ENCODE data around the gene CCDC40. TPM values are rescaled to one million over a fixed set of nuclear protein-coding genes. Genes with fewer than 3 reads are reported as not detected.

The CCDC40 gene
- total RNA-seq, 1 donor, result 0.84 TPM

- Histone ChIP-seq H3K4me1 (ENCODE audit: insufficient read depth, low read length) (no peaks in the 10 kb centered on the region), H3K4me3 (ENCODE audit: low read length) (no peak overlapping the region), H3K9me3 (ENCODE audit: low read depth, low read length) (no peaks in the 10 kb centered on the region), H3K27me3 (ENCODE audit: insufficient read depth, low read length) (no peaks in the 10 kb centered on the region)
Observed at GRCh38 chr17:80111702-80112470, 75.4 kb downstream of the CCDC40 start.

GRCh38 chr17:80112471-80113032 lies 76.1 kb downstream of the CCDC40 start:
- Histone ChIP-seq H3K9me3 (ENCODE audit: low read depth, low read length) (no peaks in the 10 kb centered on the region), H3K4me3 (ENCODE audit: low read length) (no peak overlapping the region), H3K27me3 (ENCODE audit: insufficient read depth, low read length) (no peaks in the 10 kb centered on the region), H3K4me1 (ENCODE audit: insufficient read depth, low read length) (no peaks in the 10 kb centered on the region)

GRCh38 chr17:80113033-80113484 lies 76.6 kb downstream of the CCDC40 start:
- H3K4me1 ChIP-seq (ENCODE audit: insufficient read depth, low read length), result no peaks in the 10 kb centered on the region
- no peaks in the 10 kb centered on the region for H3K27me3 ChIP-seq (ENCODE audit: insufficient read depth, low read length)
- no peak overlapping the region for H3K4me3 ChIP-seq (ENCODE audit: low read length)
- no peaks in the 10 kb centered on the region for H3K9me3 ChIP-seq (ENCODE audit: low read depth, low read length)

- H3K4me1 ChIP-seq (ENCODE audit: insufficient read depth, low read length), result no peaks in the 10 kb centered on the region
- H3K4me3 ChIP-seq (ENCODE audit: low read length), result no peak overlapping the region
- no peaks in the 10 kb centered on the region for H3K27me3 ChIP-seq (ENCODE audit: insufficient read depth, low read length)
- no peaks in the 10 kb centered on the region for H3K9me3 ChIP-seq (ENCODE audit: low read depth, low read length)
Observed at GRCh38 chr17:80114758-80115157, 78.3 kb downstream of the CCDC40 start.

- Histone ChIP-seq H3K9me3 (ENCODE audit: low read depth, low read length) (no peaks in the 10 kb centered on the region), H3K27me3 (ENCODE audit: insufficient read depth, low read length) (no peaks in the 10 kb centered on the region), H3K4me3 (ENCODE audit: low read length) (no peak overlapping the region), H3K4me1 (ENCODE audit: insufficient read depth, low read length) (no peaks in the 10 kb centered on the region)
Observed at GRCh38 chr17:80115159-80115558, 78.7 kb downstream of the CCDC40 start.

- Histone ChIP-seq H3K9me3 (ENCODE audit: low read depth, low read length) (no peaks in the 10 kb centered on the region), H3K4me3 (ENCODE audit: low read length) (no peak overlapping the region), H3K27me3 (ENCODE audit: insufficient read depth, low read length) (no peaks in the 10 kb centered on the region), H3K4me1 (ENCODE audit: insufficient read depth, low read length) (no peaks in the 10 kb centered on the region)
Observed at GRCh38 chr17:80116276-80116920, 80.0 kb downstream of the CCDC40 start.

GRCh38 chr17:80116921-80117380 lies 80.5 kb downstream of the CCDC40 start:
- Histone ChIP-seq H3K27me3 (ENCODE audit: insufficient read depth, low read length) (no peaks in the 10 kb centered on the region), H3K9me3 (ENCODE audit: low read depth, low read length) (no peaks in the 10 kb centered on the region), H3K4me1 (ENCODE audit: insufficient read depth, low read length) (no peaks in the 10 kb centered on the region), H3K4me3 (ENCODE audit: low read length) (no peak overlapping the region)

GRCh38 chr17:80117491-80118401 lies 81.3 kb downstream of the CCDC40 start:
- H3K27me3 ChIP-seq (ENCODE audit: insufficient read depth, low read length), result no peaks in the 10 kb centered on the region
- H3K9me3 ChIP-seq (ENCODE audit: low read depth, low read length), result no peaks in the 10 kb centered on the region
- H3K4me3 ChIP-seq (ENCODE audit: low read length), result no peak overlapping the region
- no peaks in the 10 kb centered on the region for H3K4me1 ChIP-seq (ENCODE audit: insufficient read depth, low read length)

GRCh38 chr17:80118601-80119270 lies 82.3 kb downstream of the CCDC40 start:
- H3K9me3 ChIP-seq (ENCODE audit: low read depth, low read length), result no peaks in the 10 kb centered on the region
- no peaks in the 10 kb centered on the region for H3K4me1 ChIP-seq (ENCODE audit: insufficient read depth, low read length)
- no peak overlapping the region for H3K4me3 ChIP-seq (ENCODE audit: low read length)
- H3K27me3 ChIP-seq (ENCODE audit: insufficient read depth, low read length), result no peaks in the 10 kb centered on the region

GRCh38 chr17:80119271-80119791 lies 82.9 kb downstream of the CCDC40 start:
- no peaks in the 10 kb centered on the region for H3K4me1 ChIP-seq (ENCODE audit: insufficient read depth, low read length)
- no peak overlapping the region for H3K4me3 ChIP-seq (ENCODE audit: low read length)
- H3K27me3 ChIP-seq (ENCODE audit: insufficient read depth, low read length), result no peaks in the 10 kb centered on the region
- H3K9me3 ChIP-seq (ENCODE audit: low read depth, low read length), result no peaks in the 10 kb centered on the region

GRCh38 chr17:80119839-80120238 lies 83.4 kb downstream of the CCDC40 start:
- Histone ChIP-seq H3K9me3 (ENCODE audit: low read depth, low read length) (no peaks in the 10 kb centered on the region), H3K4me3 (ENCODE audit: low read length) (no peak overlapping the region), H3K4me1 (ENCODE audit: insufficient read depth, low read length) (no peaks in the 10 kb centered on the region), H3K27me3 (ENCODE audit: insufficient read depth, low read length) (no peaks in the 10 kb centered on the region)

- Histone ChIP-seq H3K27me3 (ENCODE audit: insufficient read depth, low read length) (no peaks in the 10 kb centered on the region), H3K4me3 (ENCODE audit: low read length) (no peak overlapping the region), H3K4me1 (ENCODE audit: insufficient read depth, low read length) (no peaks in the 10 kb centered on the region), H3K9me3 (ENCODE audit: low read depth, low read length) (no peaks in the 10 kb centered on the region)
Observed at GRCh38 chr17:80122026-80122575, 85.7 kb downstream of the CCDC40 start.

GRCh38 chr17:80122926-80123505 lies 86.6 kb downstream of the CCDC40 start:
- Histone ChIP-seq H3K27me3 (ENCODE audit: insufficient read depth, low read length) (no peaks in the 10 kb centered on the region), H3K4me3 (ENCODE audit: low read length) (no peak overlapping the region), H3K4me1 (ENCODE audit: insufficient read depth, low read length) (no peaks in the 10 kb centered on the region), H3K9me3 (ENCODE audit: low read depth, low read length) (no peaks in the 10 kb centered on the region)
